GM19438 (cell line): ENCODE data around the gene KCNAB2.

ENCODE experiments used
- ATAC-seq: cut with Tn5 transposase; IDR thresholded peaks from one replicate; pipeline ENCODE4 v1.9.1; 2021; ENCODE audit warnings: low read depth; ENCODE audit not compliant: unreplicated experiment

KCNAB2 gene

DNA sequence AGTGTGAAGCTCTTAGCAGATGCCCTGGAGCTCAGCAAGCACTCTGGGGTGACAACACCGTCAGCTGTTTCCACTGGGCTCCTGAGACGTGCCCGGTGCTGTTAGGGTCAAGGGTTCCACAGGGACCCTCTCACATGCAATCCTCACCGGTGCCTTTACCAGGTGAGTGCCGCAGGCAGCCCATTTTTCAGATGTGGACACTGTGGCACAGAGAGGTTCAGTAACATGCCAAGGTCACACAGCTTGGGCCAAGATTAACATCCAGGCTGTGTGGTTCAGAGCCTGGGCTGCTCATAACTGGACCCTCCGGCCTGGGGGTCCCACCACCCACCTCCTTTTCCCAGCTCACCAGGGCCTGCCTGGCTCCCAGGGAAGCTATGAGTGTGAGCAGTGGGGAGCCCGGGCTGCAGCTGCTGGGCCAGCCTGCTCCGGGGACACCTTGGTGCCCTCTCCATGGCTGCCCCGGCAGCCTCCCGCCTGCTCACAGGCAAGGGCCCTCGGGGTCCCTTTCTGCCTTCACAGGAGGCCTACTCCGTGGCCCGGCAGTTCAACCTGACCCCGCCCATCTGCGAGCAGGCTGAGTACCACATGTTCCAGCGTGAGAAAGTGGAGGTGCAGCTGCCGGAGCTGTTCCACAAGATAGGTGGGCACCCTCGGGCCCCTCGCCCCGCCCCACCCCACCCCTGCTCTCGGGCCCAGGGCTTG is 49.3 kb downstream of the KCNAB2 start:
- ATAC-seq, result no peak

DNA sequence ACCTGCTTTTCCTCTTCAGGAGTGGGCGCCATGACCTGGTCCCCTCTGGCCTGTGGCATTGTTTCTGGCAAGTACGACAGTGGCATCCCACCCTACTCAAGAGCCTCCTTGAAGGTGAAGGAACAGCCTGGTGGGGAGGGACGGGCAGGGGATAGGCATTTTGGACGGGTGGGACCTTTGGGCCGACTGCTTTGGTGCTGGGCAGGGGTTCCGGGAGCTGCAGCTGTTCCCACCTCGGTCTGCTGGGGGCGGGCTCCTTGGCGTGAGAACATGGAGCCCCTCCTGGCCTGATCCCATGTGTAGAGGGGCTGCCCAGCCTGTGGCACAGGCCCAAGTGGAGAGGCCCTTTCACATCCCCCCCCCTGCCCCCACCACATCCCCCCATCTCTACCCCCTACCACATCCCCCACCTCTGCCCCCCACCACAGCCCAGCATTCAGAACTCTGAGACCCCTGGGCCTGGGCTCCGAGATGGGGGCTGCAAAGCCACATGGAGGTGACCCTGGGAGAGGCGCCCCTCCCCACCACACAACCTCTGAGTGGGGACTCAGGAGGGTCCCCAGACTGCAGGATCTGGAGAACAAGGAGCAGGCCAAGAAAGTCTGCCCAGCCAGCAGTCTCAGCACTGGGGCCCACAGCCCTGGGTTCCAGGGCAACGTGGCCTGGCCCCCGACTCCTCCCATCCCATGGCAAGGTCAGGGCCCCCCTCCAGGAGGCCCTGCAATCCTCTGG is 50.0 kb downstream of the KCNAB2 start:
- no peak for ATAC-seq

DNA sequence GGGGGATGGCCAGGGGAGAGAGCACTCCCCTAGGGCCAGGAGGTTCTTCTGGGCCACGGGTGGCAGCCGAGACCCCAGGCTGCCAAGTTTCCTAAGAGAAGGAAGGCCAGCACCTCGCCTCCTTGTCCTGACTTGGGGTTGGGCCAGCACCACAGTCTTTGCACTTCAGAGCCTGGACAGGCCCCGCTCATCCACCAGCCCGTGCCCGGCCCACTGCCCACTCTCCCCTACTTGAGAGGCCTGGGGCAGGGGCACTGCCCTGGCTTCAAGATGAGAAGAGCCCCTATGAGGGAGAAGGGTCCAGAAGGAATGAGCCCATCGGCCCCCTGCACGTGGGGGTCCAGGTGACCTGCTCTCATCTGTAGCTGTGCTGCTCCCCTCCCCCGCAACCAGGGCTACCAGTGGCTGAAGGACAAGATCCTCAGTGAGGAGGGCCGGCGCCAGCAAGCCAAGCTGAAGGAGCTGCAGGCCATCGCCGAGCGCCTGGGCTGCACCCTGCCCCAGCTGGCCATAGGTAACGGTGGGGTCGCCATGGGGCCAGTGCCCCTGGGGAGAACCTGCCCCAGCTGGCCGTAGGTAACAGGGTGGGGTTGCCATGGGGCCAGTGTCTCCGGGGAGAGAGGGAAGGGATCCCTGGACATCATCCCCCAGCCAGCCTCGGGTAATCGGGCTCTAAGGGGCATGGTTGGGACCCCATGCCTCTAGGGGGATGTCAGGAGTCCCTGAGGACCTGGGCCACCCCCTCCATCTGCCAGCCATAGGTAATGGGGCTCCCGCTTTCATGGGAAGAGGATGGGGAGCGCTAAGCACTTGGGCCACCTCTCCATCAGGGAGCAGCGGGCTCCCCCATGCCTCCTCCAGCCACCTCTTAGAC is 50.8 kb downstream of the KCNAB2 start:
- ATAC-seq, result no peak

DNA sequence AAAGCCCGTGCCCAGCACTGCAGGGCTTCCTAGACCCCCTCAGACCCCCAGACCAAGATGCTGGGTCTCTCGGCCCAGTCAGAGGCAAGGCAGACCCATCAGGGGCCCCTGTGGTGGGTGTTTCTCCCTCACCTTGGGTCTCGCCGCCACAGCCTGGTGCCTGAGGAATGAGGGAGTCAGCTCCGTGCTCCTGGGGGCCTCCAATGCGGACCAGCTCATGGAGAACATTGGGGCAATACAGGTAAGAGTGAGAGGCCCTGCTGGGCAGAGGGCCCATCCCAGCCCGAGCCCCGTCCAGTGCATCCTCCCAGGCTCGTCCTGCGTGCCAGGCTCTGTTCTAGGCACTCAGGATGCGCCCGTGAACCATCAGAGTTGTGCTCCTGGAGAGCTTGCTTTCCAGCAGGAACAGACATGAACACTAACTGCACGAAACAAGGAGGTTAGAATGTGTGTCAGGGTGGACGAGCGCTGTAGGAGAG is 51.5 kb downstream of the KCNAB2 start:
- ATAC-seq, result no peak

DNA sequence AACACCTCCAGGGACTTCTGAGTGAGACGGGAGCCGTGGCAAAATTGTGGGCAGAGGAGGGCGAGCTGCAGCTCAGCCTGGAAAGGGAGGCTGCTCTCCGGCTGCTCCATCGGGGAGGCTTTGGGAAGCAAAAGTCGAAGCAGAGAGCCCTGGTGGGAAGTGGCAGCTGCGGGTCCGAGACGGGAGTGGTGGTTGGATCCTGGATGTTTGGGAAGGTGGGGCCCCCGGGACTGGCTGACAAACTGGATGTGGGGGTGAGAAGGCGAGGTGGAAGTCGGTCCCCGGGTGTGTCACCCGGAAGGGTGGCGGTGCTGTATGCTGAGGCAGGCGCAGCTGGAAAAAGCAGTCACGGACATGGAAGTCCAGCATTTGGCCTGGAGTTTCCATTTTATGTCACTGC is 52.1 kb downstream of the KCNAB2 start:
- ATAC-seq, result no peak

DNA sequence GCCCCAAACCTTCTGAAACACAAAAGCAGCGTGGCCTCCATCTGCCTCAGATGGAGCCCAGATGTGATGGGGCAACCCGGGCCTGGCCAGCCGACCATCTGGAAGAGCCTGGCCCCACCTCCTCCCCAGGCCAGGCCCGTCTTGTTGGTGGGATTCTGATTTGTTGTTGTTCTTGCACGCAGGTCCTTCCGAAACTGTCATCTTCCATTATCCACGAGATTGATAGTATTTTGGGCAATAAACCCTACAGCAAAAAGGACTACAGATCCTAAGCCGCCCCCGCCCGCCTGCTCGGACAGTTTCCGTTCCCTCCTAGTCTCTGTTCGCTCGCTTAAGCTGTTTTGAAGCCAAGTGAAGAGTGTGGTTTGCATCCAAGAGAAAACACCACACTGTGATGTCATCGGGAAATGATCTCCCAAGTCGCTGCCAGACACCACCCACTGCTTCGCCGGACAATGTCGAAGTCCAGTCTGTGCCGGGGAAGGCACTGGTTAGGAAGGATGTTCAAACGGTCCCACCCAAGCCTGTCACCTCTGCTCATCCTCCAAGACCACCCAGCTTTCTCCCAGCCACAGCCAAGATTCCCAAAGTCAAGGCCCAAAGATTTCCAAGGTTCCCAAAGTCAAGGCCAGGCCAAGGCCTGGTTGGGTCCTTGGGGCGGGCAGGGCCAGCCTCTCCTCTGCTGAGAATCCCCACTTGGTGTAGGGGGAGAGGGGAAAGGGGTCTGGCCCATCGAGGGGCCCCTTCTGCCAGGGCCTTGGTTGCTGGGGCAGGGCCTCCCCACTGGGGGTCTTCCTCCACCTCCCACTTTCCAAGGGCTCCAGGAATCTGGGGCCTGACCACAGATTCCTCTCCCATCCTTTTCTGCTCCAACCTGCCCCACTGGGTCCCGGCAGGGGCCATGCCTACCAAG is 52.9 kb downstream of the KCNAB2 start:
- ATAC-seq, result no peak

DNA sequence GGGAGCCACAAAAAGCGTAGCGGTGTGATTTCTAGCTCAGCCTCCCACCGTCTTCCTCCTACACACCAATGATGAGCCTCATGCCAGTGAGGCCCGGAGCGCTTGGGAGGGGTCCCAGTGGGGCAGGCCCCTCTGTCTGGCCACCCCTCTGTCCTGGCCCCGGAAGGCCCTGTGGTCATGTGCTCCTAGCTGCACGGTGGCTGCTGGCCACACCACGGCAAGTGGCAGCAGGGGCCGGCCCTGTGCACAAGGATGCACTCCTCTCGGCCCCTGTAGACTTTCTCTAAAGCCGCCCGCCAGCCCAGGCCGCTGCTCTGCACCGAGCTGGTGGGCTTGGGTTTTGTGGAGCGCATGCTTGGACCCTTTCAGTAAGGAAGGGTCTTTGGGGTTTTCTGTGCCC is 53.6 kb downstream of the KCNAB2 start:
- ATAC-seq, result no peak

DNA sequence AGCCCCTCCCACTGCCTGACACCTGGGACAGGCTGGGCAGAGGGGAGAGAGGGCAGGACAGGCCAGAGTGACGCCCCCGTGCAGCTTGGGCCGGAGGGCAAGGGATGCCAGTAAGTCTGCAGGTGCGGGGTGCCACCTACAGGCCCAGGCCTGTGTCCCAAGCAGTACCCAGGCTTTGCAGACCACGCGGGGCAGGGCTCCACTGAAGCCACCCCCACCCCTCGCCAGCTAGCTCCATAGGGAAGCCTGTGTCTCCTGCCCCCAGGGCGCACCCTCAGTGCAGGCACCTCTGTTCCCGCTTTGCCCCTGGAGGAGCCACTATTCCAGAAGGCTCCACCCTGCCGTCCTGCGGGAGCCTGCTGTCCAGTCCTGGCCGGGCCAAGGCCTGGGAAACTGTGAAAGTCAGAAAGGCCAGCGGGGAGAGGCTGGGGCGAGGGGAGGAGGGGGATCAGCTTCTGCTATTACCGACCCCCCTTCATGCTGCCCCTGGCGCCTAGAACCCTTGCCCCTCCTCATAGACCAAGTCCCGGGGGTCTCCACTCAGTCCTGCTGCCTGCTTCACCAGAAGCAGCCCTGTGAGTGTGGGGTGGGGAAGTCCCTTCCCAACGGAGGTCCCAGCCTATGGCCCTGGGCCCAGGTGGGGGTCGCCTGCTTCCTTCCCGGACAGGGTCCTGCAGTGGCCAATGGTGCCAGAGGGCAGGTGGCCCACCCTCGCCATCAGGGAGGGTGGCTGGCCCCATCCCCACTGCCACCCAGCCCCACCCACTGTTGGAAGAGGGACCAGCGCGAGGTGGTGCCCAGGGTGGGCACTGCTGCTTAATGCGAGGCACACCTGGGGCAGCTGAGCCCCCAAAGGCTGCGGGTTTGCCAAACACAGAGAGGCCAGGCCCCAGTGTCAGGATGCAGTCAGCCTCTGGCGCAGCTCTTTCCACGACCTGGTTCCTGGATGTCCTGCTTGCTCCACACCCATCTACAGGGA is 54.4 kb downstream of the KCNAB2 start:
- ATAC-seq, result no peak

DNA sequence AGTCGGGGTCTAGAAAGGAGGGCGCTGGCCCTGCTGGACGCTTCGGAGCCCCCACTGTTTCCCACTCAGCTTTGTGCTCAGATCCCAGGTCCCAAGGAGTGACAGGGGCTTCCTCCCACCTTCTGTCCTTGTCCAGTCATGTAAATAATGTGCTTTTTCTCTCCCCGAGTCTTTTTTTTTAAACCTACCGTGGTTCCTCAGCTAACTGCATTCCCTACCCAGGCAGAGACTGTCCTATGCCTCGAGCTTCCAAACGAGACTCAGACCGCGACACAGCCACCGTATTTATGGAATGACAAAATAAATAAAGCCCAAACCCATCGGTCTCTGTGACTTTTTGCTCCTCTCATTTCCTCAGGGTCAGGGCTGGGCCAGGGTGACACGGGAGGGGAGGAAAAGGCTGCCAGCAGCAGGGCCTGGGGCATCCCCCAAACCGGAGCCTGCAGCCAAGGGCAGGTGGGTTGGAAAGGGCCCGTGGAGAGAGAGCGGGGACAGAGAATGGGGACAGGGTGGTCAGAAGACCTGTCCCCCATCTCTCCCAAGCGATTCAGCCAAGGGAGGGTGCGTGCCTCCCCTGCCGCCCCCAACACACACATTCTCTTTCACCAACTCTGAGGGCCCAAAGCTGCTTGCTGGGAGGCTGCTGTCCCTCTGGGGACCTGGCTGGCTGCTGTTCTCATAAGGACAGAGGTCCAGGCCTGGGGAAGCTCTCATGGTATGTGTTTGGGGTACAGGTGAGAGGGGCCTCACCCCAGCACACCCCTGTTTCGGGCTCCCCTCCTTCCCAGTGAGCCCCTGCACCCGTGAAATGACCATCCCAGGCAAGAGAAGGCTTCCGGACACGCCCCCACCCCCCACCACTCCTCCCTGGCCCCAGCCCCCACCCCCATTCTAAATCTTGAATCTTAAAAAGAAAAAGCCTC is 55.4 kb downstream of the KCNAB2 start:
- ATAC-seq, result no peak

DNA sequence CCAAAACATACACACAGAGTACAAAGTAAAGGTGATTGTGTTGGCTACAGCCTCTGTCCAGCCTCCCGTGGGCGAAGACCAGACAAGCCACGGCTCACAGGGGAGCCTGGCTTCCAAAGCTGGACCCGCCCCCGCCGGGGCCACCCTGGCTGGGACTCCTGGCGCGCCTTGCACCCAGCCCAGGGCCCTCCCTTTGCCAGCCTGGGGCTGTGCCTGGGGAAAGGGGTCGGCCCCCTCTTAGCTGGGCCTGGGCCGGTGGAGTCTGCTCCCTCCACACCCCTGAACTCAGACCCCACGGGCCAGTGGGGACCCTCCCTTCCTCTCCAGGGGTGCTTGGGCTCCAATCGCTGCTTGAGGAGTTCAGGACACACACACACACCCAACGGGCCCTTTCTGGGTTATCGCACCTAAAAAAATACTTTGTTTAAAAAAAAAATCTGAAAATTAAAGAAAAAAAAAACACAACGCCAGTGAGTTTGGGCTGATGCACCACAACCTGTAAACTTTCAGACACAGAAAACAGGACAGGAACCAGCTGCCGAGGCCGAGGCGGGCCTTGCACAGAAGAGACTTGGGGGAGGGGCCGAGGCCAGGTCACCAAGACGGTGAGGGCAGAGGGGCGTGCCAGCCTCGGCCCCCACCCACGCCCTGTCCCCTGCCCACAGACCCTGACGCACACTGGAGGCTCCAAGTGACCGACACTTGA is 56.3 kb downstream of the KCNAB2 start:
- ATAC-seq, result no peak

DNA sequence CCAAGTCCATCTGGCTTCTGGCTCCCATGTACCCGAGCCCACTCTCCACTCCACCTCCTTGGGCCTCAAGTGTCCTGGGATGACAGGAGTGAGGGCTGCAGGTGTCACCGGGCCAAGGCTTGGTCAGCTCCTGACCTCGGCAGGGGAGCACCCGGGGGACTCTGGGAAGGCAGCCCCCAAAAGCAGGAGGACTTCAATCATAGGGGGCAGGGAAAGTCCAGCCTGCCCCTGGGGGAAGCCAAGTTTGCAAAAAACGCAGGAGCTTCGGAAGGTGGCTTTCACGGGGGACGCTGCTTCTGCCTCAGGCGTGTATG is 56.8 kb downstream of the KCNAB2 start:
- ATAC-seq, result no peak

DNA sequence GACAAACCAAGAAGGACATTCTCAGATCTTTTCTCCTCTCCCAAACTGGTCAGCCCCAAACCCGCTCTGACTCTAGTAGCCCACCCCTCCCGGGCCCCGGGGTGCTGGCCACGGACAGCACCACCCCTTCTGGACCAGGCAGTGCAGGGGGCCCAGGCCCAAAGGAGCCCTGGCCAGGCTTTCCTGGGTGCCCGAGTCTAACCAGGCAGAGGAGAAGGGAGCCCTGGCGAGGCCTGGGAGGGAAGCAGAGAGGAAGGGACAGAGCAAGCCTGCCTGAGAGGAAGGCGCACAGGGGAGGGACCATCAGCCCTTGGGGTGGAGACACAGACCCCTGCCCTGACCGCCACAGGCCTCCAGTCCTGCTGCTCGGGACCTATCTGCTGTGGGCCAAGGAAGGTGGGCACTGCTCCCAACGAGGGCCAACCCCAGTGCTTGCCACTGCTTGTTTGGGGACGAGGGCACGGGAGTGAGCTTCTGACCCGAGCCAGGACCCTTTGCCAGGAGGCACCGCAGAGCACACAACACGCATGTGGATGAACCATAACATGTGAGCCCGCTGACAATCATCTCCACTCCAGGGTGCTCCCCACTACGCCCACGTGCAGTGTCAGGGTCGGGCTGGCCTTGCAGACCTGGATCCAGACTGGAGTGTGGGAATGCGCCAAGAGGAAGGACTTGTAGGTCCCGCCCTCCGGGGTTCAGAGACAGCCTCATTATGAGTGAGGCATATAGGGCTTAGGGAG is 57.6 kb downstream of the KCNAB2 start:
- no peak for ATAC-seq

DNA sequence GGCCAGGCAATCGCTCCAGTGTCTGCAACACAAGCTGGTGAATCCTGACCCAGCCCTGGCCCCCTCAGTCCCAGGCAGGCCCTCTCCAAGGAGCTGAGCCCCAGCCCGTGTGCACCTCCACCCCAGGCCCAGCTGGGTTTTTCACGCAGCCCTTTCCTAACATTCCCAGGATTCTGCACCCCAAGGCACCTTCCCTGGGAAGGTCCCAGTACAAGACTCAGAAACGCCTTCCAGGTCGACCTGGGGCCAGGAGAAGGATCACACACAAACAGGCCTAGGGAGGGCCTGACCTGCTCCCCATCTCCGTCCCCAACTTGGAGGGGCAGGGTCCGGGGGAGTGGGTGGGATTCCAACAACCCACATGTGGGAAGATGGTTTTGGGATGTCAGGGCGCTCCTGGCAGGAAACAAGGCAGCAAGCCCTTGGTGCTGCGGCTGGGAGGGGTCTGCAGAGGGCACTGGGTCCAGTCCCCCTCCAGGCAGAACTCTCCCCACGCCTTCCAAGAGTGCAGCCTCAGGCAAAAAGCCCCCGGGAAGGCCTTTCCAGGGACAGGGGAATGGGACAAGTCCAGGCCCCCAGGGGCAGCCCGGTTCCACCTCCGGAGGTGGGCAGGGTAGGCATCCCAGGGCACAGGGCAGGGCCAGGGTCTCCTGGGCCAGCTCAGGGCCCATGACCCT is 58.3 kb downstream of the KCNAB2 start:
- ATAC-seq, result no peak

DNA sequence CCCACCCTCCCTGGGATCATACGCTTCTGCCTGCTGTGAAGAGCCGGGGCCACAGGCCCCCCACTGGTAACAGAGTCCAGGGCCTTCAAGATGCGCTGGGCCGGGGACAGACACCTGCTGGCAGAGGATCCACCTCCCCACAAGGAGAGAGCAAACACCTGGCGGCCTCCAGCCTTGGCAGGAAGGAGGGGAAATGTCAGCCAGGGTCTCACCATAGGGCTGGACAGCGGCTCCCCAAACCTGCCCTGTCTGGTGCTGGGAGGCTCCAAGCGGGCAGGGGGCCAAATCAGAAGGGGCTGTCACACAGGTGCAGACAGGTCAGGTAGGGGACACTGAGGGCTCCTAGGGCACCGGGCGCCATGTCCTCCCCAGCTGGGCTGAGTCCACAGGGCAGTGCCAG is 58.9 kb downstream of the KCNAB2 start:
- ATAC-seq, result no peak

DNA sequence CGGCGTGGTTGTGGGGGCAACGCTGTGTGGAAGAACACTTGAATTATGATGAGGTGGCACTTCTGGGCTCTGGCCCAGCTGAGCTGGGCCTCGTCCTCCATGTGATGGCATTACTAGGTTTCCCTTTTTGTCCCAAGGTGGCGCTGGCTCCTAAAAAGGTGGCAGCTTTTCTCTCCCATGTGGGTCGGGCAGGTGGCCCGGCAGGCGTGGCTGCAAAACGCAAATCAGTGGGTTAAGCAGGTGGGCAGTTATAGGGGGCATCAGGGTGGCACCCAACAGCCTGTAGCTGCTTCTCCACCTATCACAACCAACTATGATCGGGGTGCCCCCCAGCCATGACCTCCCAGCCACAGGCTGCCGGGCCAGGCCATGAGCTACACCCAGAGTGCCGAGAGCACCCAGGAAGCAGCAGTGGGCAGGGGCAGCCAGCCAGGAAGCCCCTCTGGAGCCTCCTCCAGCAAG is 59.6 kb downstream of the KCNAB2 start:
- no peak for ATAC-seq

DNA sequence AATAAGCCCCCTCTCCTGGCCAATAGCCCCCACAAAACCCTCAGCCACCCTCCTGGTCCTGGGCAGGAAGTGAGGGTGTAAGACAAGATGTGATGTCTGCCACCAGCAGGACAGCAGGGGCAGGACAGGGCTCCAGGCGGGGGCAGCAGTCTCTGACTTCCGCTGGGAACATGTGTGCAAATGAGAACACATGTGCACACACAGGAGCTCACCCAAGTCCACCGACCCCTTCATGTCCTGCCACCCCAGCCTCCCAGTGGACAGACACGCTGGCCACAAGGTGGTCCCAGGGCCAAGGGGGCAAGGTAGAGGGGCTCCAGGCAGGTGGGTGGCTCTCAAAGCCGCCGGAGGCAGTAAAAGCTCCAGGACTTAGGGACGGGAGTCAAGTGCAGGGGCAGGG is 60.1 kb downstream of the KCNAB2 start:
- no peak for ATAC-seq
